Muscle layer of duodenum (tissue), 2 donors: ENCODE measurements around the gene DCXR.

Source experiments
- H3K27ac ChIP-seq: one replicate; pipeline ENCODE4 v1.7.0; 2013; ENCODE audit warnings: mild to moderate bottlenecking, low read length
- H3K27me3 ChIP-seq: one replicate; pipeline ENCODE4 v1.7.0; 2013; ENCODE audit warnings: low read depth, mild to moderate bottlenecking, control low read depth, low read length
- H3K36me3 ChIP-seq, 2 donors: one replicate each; pipeline ENCODE4 v1.7.0; 2013; ENCODE audit warnings: low read length in 2 of 2, control low read depth in 1 of 2, mild to moderate bottlenecking in 1 of 2; ENCODE audit not compliant: insufficient read depth in 2 of 2, control insufficient read depth in 1 of 2
- H3K4me1 ChIP-seq, 2 donors: one replicate each; pipeline ENCODE4 v1.7.0; 2013; ENCODE audit warnings: low read length in 2 of 2, mild to moderate bottlenecking in 2 of 2, control low read depth in 1 of 2, moderate library complexity in 1 of 2; ENCODE audit not compliant: insufficient read depth in 2 of 2, control insufficient read depth in 1 of 2
- H3K4me3 ChIP-seq, 2 donors: one replicate each; pipeline ENCODE4 v1.7.0; 2013; ENCODE audit warnings: low read length in 2 of 2, low read depth in 1 of 2, mild to moderate bottlenecking in 1 of 2
- H3K9me3 ChIP-seq, 2 donors: one replicate each; pipeline ENCODE4 v1.7.0; 2013; ENCODE audit warnings: low read length in 2 of 2, control low read depth in 1 of 2, mild to moderate bottlenecking in 1 of 2; ENCODE audit not compliant: control insufficient read depth in 1 of 2
- donor health status: healthy.

The DCXR gene

DNA sequence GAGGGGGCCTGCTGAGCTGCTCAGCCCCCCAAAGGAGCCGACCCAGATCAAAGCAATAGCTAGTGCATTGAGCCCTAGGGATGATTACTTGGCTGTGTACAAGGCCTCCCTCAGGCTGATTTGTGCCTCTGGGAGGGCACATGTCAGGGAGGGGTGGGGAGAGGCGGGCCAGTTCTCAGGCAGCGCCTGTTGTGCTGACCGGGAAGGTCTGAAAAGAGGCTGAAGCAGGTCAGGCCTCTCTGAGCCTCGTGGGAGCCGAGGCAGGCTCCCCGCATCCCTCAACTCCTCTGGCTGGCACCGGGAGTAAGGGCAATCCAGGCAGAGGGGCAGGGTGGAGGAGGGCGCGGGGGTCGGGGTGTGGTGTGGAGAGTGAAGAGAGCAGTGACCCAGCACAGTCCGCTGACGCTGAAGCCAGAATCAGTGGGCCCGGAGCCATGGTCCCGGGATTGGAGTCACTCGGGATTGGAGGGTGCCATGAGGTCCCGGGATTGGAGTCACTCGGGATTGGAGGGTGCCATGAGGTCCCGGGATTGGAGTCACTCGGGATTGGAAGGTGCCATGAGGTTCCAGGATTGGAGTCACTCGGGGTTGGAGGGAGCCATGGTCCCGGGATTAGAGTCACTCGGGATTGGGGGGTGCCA lies 3.0 kb downstream of the DCXR start:
- H3K27ac ChIP-seq = no peak overlapping the region
- H3K9me3 ChIP-seq = no peaks in the 10 kb centered on the region
- no peak overlapping the region for H3K4me3 ChIP-seq
- no peaks in the 10 kb centered on the region for H3K36me3 ChIP-seq
- no peaks in the 10 kb centered on the region for H3K27me3 ChIP-seq
- H3K4me1 ChIP-seq = peaks cover 8 to 36% of the 10 kb centered on the region in 2 donors

- H3K9me3 ChIP-seq = no peaks in the 10 kb centered on the region
- H3K36me3 ChIP-seq = peaks cover 0 to 4% of the 10 kb centered on the region in 2 donors
- no peak overlapping the region for H3K27ac ChIP-seq
- H3K4me3 ChIP-seq = no peak overlapping the region
- peaks cover 8 to 36% of the 10 kb centered on the region in 2 donors for H3K4me1 ChIP-seq
- no peaks in the 10 kb centered on the region for H3K27me3 ChIP-seq
Observed at GRCh38 chr17:82033359-82034085, 4.0 kb downstream of the DCXR start.

DNA sequence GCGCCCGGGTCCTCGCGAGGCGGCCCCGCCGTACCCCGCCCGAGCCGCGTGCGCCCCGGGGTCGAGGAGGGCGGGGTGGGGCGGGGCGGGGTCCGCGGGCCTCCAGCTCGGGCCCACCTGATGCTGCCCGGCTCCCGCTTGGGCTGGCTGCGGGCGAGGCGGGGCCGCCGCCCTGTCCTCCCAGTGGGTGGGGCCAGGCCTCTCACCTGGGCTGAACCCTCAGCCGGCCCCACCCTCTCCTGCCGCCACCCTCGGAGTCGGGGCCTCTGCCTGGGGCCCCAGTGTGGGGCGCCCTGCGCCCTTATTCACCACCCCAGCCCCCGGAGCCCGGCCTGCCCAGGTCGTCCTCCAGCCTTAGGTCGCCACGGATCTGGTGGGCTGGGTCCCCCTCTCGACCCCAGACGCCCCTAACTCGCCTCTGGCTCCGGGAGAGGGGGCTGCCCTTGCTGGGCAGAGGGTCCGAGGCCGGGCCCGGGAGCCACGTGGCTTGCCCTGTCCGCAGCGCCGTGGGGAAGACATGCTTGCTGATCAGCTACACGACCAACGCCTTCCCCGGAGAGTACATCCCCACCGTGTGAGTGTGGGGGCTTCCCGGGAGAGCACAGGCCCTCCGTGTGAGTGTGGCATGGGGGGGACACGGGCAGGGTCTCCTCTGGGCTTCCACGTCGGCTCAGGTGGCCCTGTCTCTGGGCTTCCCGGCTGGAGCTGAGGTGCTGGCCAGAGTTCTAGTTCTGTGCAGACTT lies 5.4 kb downstream of the DCXR start:
- no peak overlapping the region for H3K27ac ChIP-seq
- H3K4me3 ChIP-seq = peak overlapping the region in 1 of 2 donors; percentile 42
- H3K36me3 ChIP-seq = peaks cover 0 to 11% of the 10 kb centered on the region in 2 donors
- peaks cover 4 to 32% of the 10 kb centered on the region in 2 donors for H3K4me1 ChIP-seq
- H3K27me3 ChIP-seq = no peaks in the 10 kb centered on the region
- no peaks in the 10 kb centered on the region for H3K9me3 ChIP-seq

GRCh38 chr17:82031303-82031884 lies 6.1 kb downstream of the DCXR start, which contains the start of gene RAC3:
Gene RAC3, plus strand, starts transcription at chr17:82031678. Its CDS starts 84 bp downstream, at chr17:82031762.
- peak within 1 kb of the TSS; percentile 26 to 66 for H3K4me3 ChIP-seq
- no peaks in the 10 kb centered on the region for H3K9me3 ChIP-seq
- peaks cover 0 to 11% of the 10 kb centered on the region in 2 donors for H3K36me3 ChIP-seq
- H3K27me3 ChIP-seq = no peaks in the 10 kb centered on the region
- H3K27ac ChIP-seq = no peak within 1 kb of the TSS
- H3K4me1 ChIP-seq = peaks cover under 1 to 26% of the 10 kb centered on the region in 2 donors

GRCh38 chr17:82030470-82031302 lies 6.8 kb downstream of the DCXR start:
- Histone ChIP-seq H3K4me1 (peaks cover 0 to 20% of the 10 kb centered on the region in 2 donors), H3K9me3 (no peaks in the 10 kb centered on the region), H3K4me3 (peak overlapping the region; percentile 26 to 66), H3K27ac (no peak overlapping the region), H3K36me3 (peaks cover 0 to 11% of the 10 kb centered on the region in 2 donors), H3K27me3 (no peaks in the 10 kb centered on the region)

DNA sequence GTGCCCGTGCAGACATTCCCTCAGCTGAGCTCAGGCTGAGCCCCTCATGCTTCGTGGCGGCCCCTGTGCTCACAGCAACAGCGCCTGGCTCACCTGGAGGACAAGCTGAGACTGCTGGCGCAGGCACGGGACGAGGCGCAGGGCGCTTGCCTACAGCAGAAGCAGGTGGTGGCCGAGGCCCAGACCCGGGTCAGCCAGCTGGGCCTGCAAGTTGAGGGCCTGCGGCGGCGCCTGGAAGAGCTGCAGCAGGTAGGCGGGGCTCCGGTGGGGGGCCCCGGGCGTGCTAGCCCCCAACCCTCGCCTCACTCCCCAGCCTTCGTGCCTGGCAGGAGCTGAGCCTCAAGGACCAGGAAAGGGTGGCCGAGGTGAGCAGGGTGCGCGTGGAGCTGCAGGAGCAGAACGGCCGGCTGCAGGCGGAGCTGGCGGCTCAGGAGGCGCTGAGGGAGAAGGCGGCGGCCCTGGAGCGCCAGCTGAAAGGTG lies 7.5 kb downstream of the DCXR start:
- Histone ChIP-seq H3K27ac (no peak overlapping the region), H3K27me3 (no peaks in the 10 kb centered on the region), H3K4me1 (peaks cover 0 to 20% of the 10 kb centered on the region in 2 donors), H3K9me3 (no peaks in the 10 kb centered on the region), H3K4me3 (peak overlapping the region in 1 of 2 donors; percentile 66), H3K36me3 (peaks cover 0 to 11% of the 10 kb centered on the region in 2 donors)

DNA sequence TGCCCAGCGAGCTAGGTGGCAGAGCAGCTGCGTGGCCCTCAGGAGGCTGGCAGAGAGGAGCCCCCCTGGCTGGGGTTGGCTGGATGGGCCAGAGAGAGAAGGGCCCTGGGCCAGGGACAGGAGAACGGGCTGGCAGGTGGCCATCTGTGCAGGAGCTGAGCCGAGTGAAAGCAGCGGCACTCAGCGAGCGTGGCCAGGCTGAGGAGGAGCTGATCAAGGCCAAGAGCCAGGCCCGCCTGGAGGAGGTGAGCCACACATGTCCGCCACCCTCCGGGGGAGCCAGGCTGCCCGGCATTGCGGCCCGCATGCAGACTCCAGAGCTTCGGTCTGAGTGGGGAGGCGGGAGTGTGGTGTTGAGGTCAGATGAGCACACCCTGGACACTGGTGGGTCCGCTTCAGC lies 8.1 kb downstream of the DCXR start:
- no peaks in the 10 kb centered on the region for H3K27me3 ChIP-seq
- H3K27ac ChIP-seq = no peak overlapping the region
- H3K36me3 ChIP-seq = peaks cover 0 to 11% of the 10 kb centered on the region in 2 donors
- H3K4me3 ChIP-seq = no peak overlapping the region
- peaks cover 1 to 22% of the 10 kb centered on the region in 2 donors for H3K4me1 ChIP-seq
- no peaks in the 10 kb centered on the region for H3K9me3 ChIP-seq

GRCh38 chr17:82028966-82029365 lies 8.5 kb downstream of the DCXR start:
- Histone ChIP-seq H3K4me1 (peaks cover 5 to 27% of the 10 kb centered on the region in 2 donors), H3K9me3 (no peaks in the 10 kb centered on the region), H3K36me3 (peaks cover 0 to 11% of the 10 kb centered on the region in 2 donors), H3K4me3 (no peak overlapping the region), H3K27ac (no peak overlapping the region), H3K27me3 (no peaks in the 10 kb centered on the region)

DNA sequence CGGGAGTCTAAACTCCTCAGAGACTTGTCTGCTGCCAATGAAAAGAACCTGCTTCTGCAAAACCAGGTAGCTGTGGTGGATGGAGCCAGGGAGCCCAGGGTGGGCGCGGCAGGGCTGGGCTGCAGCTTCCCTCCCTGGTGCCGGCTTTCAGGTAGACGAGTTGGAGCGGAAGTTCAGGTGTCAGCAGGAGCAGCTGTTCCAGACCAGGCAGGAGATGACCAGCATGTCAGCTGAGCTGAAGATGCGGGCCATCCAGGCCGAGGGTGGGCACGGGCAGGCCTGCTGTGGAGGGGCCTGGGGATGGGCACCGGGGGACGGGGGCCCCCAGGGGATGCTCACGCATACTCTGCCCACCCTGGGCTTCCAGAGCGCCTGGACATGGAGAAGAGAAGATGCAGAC lies 9.3 kb downstream of the DCXR start:
- no peaks in the 10 kb centered on the region for H3K27me3 ChIP-seq
- H3K4me3 ChIP-seq = no peak overlapping the region
- peaks cover 7 to 33% of the 10 kb centered on the region in 2 donors for H3K4me1 ChIP-seq
- peaks cover 0 to 11% of the 10 kb centered on the region in 2 donors for H3K36me3 ChIP-seq
- H3K9me3 ChIP-seq = no peaks in the 10 kb centered on the region
- no peak overlapping the region for H3K27ac ChIP-seq

DNA sequence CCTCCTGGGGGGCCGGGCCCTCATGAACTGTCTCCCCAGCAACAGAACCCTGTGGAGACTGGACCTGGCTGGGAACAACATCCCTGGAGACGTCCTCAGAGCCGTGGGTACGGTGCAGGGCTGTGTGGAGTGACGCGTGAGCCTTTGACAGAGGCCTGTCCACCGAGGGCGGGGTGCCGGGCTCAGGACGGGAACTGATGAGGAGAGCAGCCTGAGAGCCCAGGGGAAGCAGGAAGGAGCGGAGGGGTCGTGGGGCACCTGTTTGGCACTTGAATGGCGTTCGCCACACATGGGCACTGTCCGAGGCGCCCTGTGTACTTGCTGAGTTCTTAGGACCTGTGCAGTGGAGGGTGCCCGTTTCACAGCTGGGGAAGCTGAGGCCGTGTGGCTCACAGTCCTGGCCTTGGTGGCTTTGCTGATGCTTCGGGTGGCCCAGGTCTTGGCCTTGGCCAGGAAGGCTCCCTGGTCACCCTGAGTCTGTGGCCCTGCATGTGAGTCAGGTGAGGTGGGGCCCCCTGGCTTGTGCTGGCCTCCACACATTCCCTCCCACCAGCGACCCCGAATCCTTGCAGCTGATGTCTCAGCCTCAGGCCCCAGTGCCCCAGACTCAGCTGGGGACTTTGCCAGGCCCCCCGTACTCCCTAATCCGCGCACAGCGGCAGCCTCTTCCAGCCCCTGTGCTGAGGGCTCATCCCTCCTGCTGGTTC lies 11.9 kb downstream of the DCXR start:
- Histone ChIP-seq H3K27me3 (no peaks in the 10 kb centered on the region), H3K4me3 (no peak overlapping the region), H3K27ac (no peak overlapping the region), H3K4me1 (peaks cover 12 to 35% of the 10 kb centered on the region in 2 donors), H3K36me3 (peaks cover 0 to 11% of the 10 kb centered on the region in 2 donors), H3K9me3 (no peaks in the 10 kb centered on the region)
